Mesenchymal stem cell (in vitro differentiated cells and primary cell): Measurements from ENCODE around the gene RNF148.

Experiments used
- DNase-seq: peaks from one replicate; pipeline ENCODE4 v3.0.0-alpha.2; 2013
- H2AFZ ChIP-seq: one replicate; pipeline ENCODE4 v1.6.1; 2013; ENCODE audit warnings: low read depth, mild to moderate bottlenecking, control low read depth, inconsistent platforms, low read length, moderate library complexity
- H2AK5ac ChIP-seq: 2 replicates; pipeline ENCODE4 v1.6.1; 2013; ENCODE audit warnings: low read length, moderate library complexity, mild to moderate bottlenecking, inconsistent platforms; ENCODE audit not compliant: severe bottlenecking
- H2BK120ac ChIP-seq: one replicate; pipeline ENCODE4 v1.6.1; 2013; ENCODE audit warnings: low read depth, mild to moderate bottlenecking, inconsistent platforms, low read length, moderate library complexity
- H2BK12ac ChIP-seq, 2 experiments: one replicate each; pipeline ENCODE4 v1.6.1; 2013; ENCODE audit warnings: inconsistent platforms in 2 of 2, low read length in 2 of 2, mild to moderate bottlenecking in 2 of 2, moderate library complexity in 2 of 2, control low read depth in 1 of 2
- H2BK15ac ChIP-seq: one replicate; pipeline ENCODE4 v1.6.1; 2013; ENCODE audit warnings: mild to moderate bottlenecking, low read depth, inconsistent platforms; ENCODE audit not compliant: poor library complexity, severe bottlenecking
- H2BK5ac ChIP-seq: 2 replicates; pipeline ENCODE4 v1.6.1; 2013; ENCODE audit warnings: low read depth, mild to moderate bottlenecking, low read length, control low read depth, inconsistent platforms; ENCODE audit not compliant: poor library complexity, severe bottlenecking
- H3K14ac ChIP-seq, 2 experiments: one replicate each; pipeline ENCODE4 v1.6.1; 2013; ENCODE audit warnings: inconsistent platforms in 2 of 2, low read length in 2 of 2, control low read depth in 1 of 2, mild to moderate bottlenecking in 1 of 2, moderate library complexity in 1 of 2
- H3K18ac ChIP-seq, 2 experiments: one replicate each; pipeline ENCODE4 v1.6.1; 2013; ENCODE audit warnings: inconsistent platforms in 2 of 2, low read length in 2 of 2, control low read depth in 1 of 2, low read depth in 1 of 2, mild to moderate bottlenecking in 1 of 2
- H3K23ac ChIP-seq, 2 experiments: one replicate each; pipeline ENCODE4 v1.6.1; 2013; ENCODE audit warnings: inconsistent platforms in 2 of 2, low read length in 2 of 2, mild to moderate bottlenecking in 2 of 2, moderate library complexity in 2 of 2, control low read depth in 1 of 2
- H3K27ac ChIP-seq: 2 replicates; pipeline ENCODE4 v1.5.1; 2013; ENCODE audit warnings: mild to moderate bottlenecking, moderate library complexity, low read length, control low read depth, inconsistent platforms; ENCODE audit not compliant: poor library complexity, severe bottlenecking
- H3K27me3 ChIP-seq, 2 experiments: 2 replicates each; pipeline versions ENCODE4 v1.6.1 to v1.7.0; 2013; ENCODE audit warnings: low read length in 2 of 2, mild to moderate bottlenecking in 2 of 2, moderate library complexity in 2 of 2, control low read depth in 1 of 2, inconsistent platforms in 1 of 2; ENCODE audit not compliant: control insufficient read depth in 1 of 2, insufficient read depth in 1 of 2
- H3K36me3 ChIP-seq, 2 experiments: 2 replicates each; pipeline versions ENCODE4 v1.6.1 to v1.7.0; 2013; ENCODE audit warnings: low read length in 2 of 2, control low read depth in 1 of 2, inconsistent platforms in 1 of 2, low read depth in 1 of 2, mild to moderate bottlenecking in 1 of 2; ENCODE audit not compliant: insufficient read depth in 2 of 2, control insufficient read depth in 1 of 2
- H3K4ac ChIP-seq, 2 experiments: one replicate each; pipeline ENCODE4 v1.6.1; 2013; ENCODE audit warnings: inconsistent platforms in 2 of 2, low read length in 2 of 2, mild to moderate bottlenecking in 2 of 2, moderate library complexity in 2 of 2, control low read depth in 1 of 2, low read depth in 1 of 2
- H3K4me1 ChIP-seq: 2 replicates; pipeline ENCODE4 v1.6.1; 2013; ENCODE audit warnings: low read depth, low read length, control low read depth; ENCODE audit not compliant: control insufficient read depth, insufficient read depth
- H3K4me2 ChIP-seq: 2 replicates; pipeline ENCODE4 v1.6.1; 2013; ENCODE audit warnings: low read length, mild to moderate bottlenecking, inconsistent platforms; ENCODE audit not compliant: poor library complexity, severe bottlenecking
- H3K4me3 ChIP-seq, 2 experiments: 2 replicates each; pipeline versions ENCODE4 v1.5.1 to v1.7.0; 2013; ENCODE audit warnings: low read length in 2 of 2, mild to moderate bottlenecking in 2 of 2, control low read depth in 1 of 2, low read depth in 1 of 2; ENCODE audit not compliant: insufficient read depth in 1 of 2
- H3K79me1 ChIP-seq: replicated peaks from 2 replicates; pipeline ENCODE4 v1.6.1; 2013; ENCODE audit warnings: mild to moderate bottlenecking, control low read depth, low read length, inconsistent platforms; ENCODE audit not compliant: poor library complexity, severe bottlenecking
- H3K9ac ChIP-seq: 2 replicates; pipeline ENCODE4 v1.7.0; 2013; ENCODE audit warnings: mild to moderate bottlenecking, low read length, moderate library complexity
- H3K9me3 ChIP-seq: 2 replicates; pipeline ENCODE4 v1.7.0; 2013; ENCODE audit warnings: mild to moderate bottlenecking, low read length; ENCODE audit not compliant: control insufficient read depth
- H4K8ac ChIP-seq: one replicate; pipeline ENCODE4 v1.6.1; 2013; ENCODE audit warnings: inconsistent platforms, mild to moderate bottlenecking, low read length, moderate library complexity
- H4K91ac ChIP-seq: one replicate; pipeline ENCODE4 v1.6.1; 2013; ENCODE audit warnings: mild to moderate bottlenecking, low read length, inconsistent platforms
- WGBS: methylation state at CpG from one replicate; pipeline ENCODE4 v1.1.7; 2013; ENCODE audit warnings: mixed read lengths; 5-methylcytosine and 5-hydroxymethylcytosine counted together

Gene RNF148

GRCh38 chr7:122743211-122743610, 40.5 kb upstream of the RNF148 start:
- no peak overlapping the region for H3K23ac ChIP-seq
- no peaks in the 10 kb centered on the region for H3K4me1 ChIP-seq
- H3K79me1 ChIP-seq = no peaks in the 10 kb centered on the region
- H2BK5ac ChIP-seq = no peak overlapping the region
- H2BK12ac ChIP-seq = no peak overlapping the region
- H2AFZ ChIP-seq = no peak overlapping the region
- H4K8ac ChIP-seq = no peak overlapping the region
- H3K36me3 ChIP-seq = no peaks in the 10 kb centered on the region
- H4K91ac ChIP-seq = no peak overlapping the region
- no peak overlapping the region for H2BK120ac ChIP-seq
- H3K14ac ChIP-seq = peak overlapping the region in 1 of 2 experiments; percentile 51
- no peak overlapping the region for H3K4me2 ChIP-seq
- H3K9ac ChIP-seq = no peak overlapping the region
- H3K27me3 ChIP-seq = no peaks in the 10 kb centered on the region
- DNase-seq = no peak
- H3K9me3 ChIP-seq = no peaks in the 10 kb centered on the region
- no peak overlapping the region for H3K18ac ChIP-seq
- no peak overlapping the region for H2AK5ac ChIP-seq
- H3K27ac ChIP-seq = no peak overlapping the region
- H3K4ac ChIP-seq = no peak overlapping the region
- H3K4me3 ChIP-seq = no peak overlapping the region
- H2BK15ac ChIP-seq = no peak overlapping the region

- Histone ChIP-seq H3K23ac (no peak overlapping the region), H3K27ac (no peak overlapping the region), H4K91ac (no peak overlapping the region), H3K9ac (no peak overlapping the region), H2BK120ac (no peak overlapping the region), H2BK5ac (no peak overlapping the region), H4K8ac (no peak overlapping the region), H3K4me1 (no peaks in the 10 kb centered on the region), H3K27me3 (no peaks in the 10 kb centered on the region), H3K4ac (no peak overlapping the region), H3K4me2 (no peak overlapping the region), H3K18ac (no peak overlapping the region), H3K36me3 (no peaks in the 10 kb centered on the region), H3K79me1 (no peaks in the 10 kb centered on the region), H2AK5ac (no peak overlapping the region), H2AFZ (no peak overlapping the region), H2BK15ac (no peak overlapping the region), H3K9me3 (no peaks in the 10 kb centered on the region), H3K4me3 (no peak overlapping the region), H3K14ac (no peak overlapping the region), H2BK12ac (no peak overlapping the region)
- 73% methylated on average over 2 of the region's 2 CpGs for WGBS
- no peak for DNase-seq
Measured at GRCh38 chr7:122738947-122739346, 36.2 kb upstream of the RNF148 start.

- H2AFZ ChIP-seq = no peak overlapping the region
- no peak overlapping the region for H3K23ac ChIP-seq
- no peak overlapping the region for H2AK5ac ChIP-seq
- H3K36me3 ChIP-seq = no peaks in the 10 kb centered on the region
- 43% methylated on average over 1 of the region's 1 CpG for WGBS
- no peak overlapping the region for H4K91ac ChIP-seq
- no peak overlapping the region for H3K4me3 ChIP-seq
- H3K14ac ChIP-seq = no peak overlapping the region
- no peak overlapping the region for H3K27ac ChIP-seq
- no peaks in the 10 kb centered on the region for H3K4me1 ChIP-seq
- H2BK5ac ChIP-seq = no peak overlapping the region
- no peaks in the 10 kb centered on the region for H3K27me3 ChIP-seq
- no peaks in the 10 kb centered on the region for H3K79me1 ChIP-seq
- no peak overlapping the region for H3K18ac ChIP-seq
- H2BK12ac ChIP-seq = no peak overlapping the region
- peak; percentile 4 for DNase-seq
- no peak overlapping the region for H3K4ac ChIP-seq
- no peak overlapping the region for H2BK15ac ChIP-seq
- no peak overlapping the region for H4K8ac ChIP-seq
- H2BK120ac ChIP-seq = no peak overlapping the region
- no peak overlapping the region for H3K4me2 ChIP-seq
- H3K9ac ChIP-seq = no peak overlapping the region
- no peaks in the 10 kb centered on the region for H3K9me3 ChIP-seq
Measured at GRCh38 chr7:122736183-122736582, 33.5 kb upstream of the RNF148 start.

- no peak overlapping the region for H3K4me3 ChIP-seq
- H3K9me3 ChIP-seq = no peaks in the 10 kb centered on the region
- H3K36me3 ChIP-seq = no peaks in the 10 kb centered on the region
- H3K4ac ChIP-seq = no peak overlapping the region
- no peak overlapping the region for H2BK120ac ChIP-seq
- no peak overlapping the region for H2AK5ac ChIP-seq
- no peak overlapping the region for H3K14ac ChIP-seq
- no peak overlapping the region for H3K27ac ChIP-seq
- no peak overlapping the region for H2AFZ ChIP-seq
- H3K27me3 ChIP-seq = no peaks in the 10 kb centered on the region
- no peaks in the 10 kb centered on the region for H3K4me1 ChIP-seq
- H4K91ac ChIP-seq = no peak overlapping the region
- H3K23ac ChIP-seq = no peak overlapping the region
- H2BK15ac ChIP-seq = no peak overlapping the region
- no peak overlapping the region for H4K8ac ChIP-seq
- no CpG with 5 or more reads among the region's 1 CpG for WGBS
- no peak overlapping the region for H3K9ac ChIP-seq
- H2BK12ac ChIP-seq = no peak overlapping the region
- DNase-seq = no peak
- H3K79me1 ChIP-seq = no peaks in the 10 kb centered on the region
- H3K18ac ChIP-seq = no peak overlapping the region
- H2BK5ac ChIP-seq = no peak overlapping the region
- H3K4me2 ChIP-seq = no peak overlapping the region
Measured at GRCh38 chr7:122727759-122728158, 25.0 kb upstream of the RNF148 start.
